GM10248 (cell line): ENCODE measurements around the gene EFCAB6.

Source experiments
- CTCF ChIA-PET: fragments of 300-600 bp; sonication (Branson Sonifier 250); formaldehyde crosslinking; extraction: SDS; loops from one replicate; lab custom pipeline; 2021; ENCODE audit warnings: antibody characterized with exemption; lab: Yijun Ruan, JAX
- POLR2A ChIA-PET: fragments of 350-650 bp; sonication (Branson Sonifier 250); formaldehyde crosslinking; extraction: SDS; loops from one replicate; lab custom pipeline; 2020; ENCODE audit warnings: antibody characterized with exemption; lab: Yijun Ruan, JAX
- DNase-seq: peaks from one replicate; pipeline ENCODE4 v3.0.0; 2012; ENCODE audit errors: extremely low spot score
- TF ChIP-seq, protein P1 (sequence below): IDR thresholded peaks from 2 replicates; pipeline ENCODE4 v1.5.1; 2012; ENCODE audit warnings: mild to moderate bottlenecking, low read depth; ENCODE audit errors: extremely low read depth, missing control alignments, control extremely low read depth

Gene EFCAB6

GRCh38 chr22:43823911-43824665 is 12.0 kb upstream of the EFCAB6 start:
- ChIA-PET POLR2A (interaction anchor here (1.0 kb wide), 1 partner anchor 12 kb away, joined by 3 read pairs; the partner anchor contains the start of gene EFCAB6), CTCF (interaction anchor here (2.0 kb wide), 1 partner anchor 11 kb away, joined by 9 read pairs; the partner anchor contains the start of gene EFCAB6)
- TF ChIP-seq, protein P1, sequence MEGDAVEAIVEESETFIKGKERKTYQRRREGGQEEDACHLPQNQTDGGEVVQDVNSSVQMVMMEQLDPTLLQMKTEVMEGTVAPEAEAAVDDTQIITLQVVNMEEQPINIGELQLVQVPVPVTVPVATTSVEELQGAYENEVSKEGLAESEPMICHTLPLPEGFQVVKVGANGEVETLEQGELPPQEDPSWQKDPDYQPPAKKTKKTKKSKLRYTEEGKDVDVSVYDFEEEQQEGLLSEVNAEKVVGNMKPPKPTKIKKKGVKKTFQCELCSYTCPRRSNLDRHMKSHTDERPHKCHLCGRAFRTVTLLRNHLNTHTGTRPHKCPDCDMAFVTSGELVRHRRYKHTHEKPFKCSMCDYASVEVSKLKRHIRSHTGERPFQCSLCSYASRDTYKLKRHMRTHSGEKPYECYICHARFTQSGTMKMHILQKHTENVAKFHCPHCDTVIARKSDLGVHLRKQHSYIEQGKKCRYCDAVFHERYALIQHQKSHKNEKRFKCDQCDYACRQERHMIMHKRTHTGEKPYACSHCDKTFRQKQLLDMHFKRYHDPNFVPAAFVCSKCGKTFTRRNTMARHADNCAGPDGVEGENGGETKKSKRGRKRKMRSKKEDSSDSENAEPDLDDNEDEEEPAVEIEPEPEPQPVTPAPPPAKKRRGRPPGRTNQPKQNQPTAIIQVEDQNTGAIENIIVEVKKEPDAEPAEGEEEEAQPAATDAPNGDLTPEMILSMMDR, result no peak
- DNase-seq, result no peak

GRCh38 chr22:43823353-43823908 is 11.3 kb upstream of the EFCAB6 start:
- ChIA-PET CTCF (interaction anchor here (2.0 kb wide), 1 partner anchor 11 kb away, joined by 9 read pairs; the partner anchor contains the start of gene EFCAB6), POLR2A (interaction anchor here (1.0 kb wide), 1 partner anchor 12 kb away, joined by 3 read pairs; the partner anchor contains the start of gene EFCAB6)
- DNase-seq, result no peak
- TF ChIP-seq, protein P1, result no peak

GRCh38 chr22:43821606-43822425 is 9.7 kb upstream of the EFCAB6 start:
- DNase-seq, result no peak
- ChIA-PET CTCF (interaction anchor here (2.0 kb wide), 1 partner anchor 9 kb away, joined by 9 read pairs; the partner anchor contains the start of gene EFCAB6), POLR2A (no interaction called here)
- TF ChIP-seq, protein P1, result no peak

DNA sequence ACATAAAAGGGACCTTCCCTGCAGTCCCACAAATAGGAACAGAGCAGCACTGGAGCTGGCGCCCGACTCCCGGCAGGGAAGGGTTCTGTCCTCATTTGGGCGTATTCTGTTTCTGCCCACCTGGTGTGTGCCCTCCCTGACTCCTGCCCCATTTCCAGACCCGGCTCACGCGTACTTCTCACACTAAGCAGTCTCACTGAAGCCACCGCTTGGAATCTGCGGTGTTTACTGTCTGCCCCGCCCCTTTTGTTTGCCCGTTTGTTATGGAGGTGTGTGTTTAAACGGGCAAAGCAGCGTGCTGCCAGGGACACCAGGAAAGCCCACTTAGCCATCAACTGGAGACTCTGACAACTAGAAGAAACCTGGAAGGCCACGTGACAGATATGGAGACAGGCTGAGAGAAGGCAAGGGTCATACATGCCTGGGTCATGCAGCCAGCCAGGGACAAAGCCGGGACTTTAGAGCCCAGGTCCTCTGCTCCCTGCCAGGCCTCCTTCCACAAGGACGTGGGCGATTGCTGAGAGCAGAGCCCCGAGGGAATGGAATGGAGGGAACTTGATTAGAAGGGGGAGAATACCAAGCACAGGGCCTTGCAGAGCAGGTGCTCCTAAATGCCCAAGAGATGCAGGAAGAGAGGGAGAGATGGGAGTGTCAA is 8.7 kb upstream of the EFCAB6 start:
- DNase-seq, result no peak
- TF ChIP-seq, protein P1, result no peak
- ChIA-PET CTCF (no interaction called here), POLR2A (no interaction called here)

GRCh38 chr22:43819931-43820640 is 8.0 kb upstream of the EFCAB6 start:
- TF ChIP-seq, protein P1, result no peak
- ChIA-PET CTCF (no interaction called here), POLR2A (no interaction called here)
- DNase-seq, result no peak
